Osteocyte (in vitro differentiated cells): ENCODE results near the gene B3GALT5. TPM values are rescaled to one million over a fixed set of nuclear protein-coding genes. Genes with fewer than 3 reads are reported as not detected.
A peak's percentile ranks its signal among the peaks of the same experiment; 100 is the strongest.

Experiments used
- DNase-seq: peaks from one replicate; pipeline ENCODE4 v3.0.0; 2021; ENCODE audit warnings: mixed read lengths; ENCODE audit not compliant: unreplicated experiment; ENCODE audit errors: extremely low spot score
- H3K27ac Mint-ChIP-seq: one replicate; pipeline ENCODE4 v1.8.0; 2021; ENCODE audit warnings: mild to moderate bottlenecking, mixed read lengths; ENCODE audit not compliant: unreplicated experiment
- H3K27me3 Mint-ChIP-seq: one replicate; pipeline ENCODE4 v1.8.0; 2021; ENCODE audit warnings: mixed read lengths; ENCODE audit not compliant: unreplicated experiment
- H3K36me3 Mint-ChIP-seq: one replicate; pipeline ENCODE4 v1.8.0; 2021; ENCODE audit warnings: mixed read lengths; ENCODE audit not compliant: unreplicated experiment
- H3K4me1 Mint-ChIP-seq: one replicate; pipeline ENCODE4 v1.8.0; 2021; ENCODE audit warnings: mixed read lengths; ENCODE audit not compliant: unreplicated experiment
- H3K4me3 Mint-ChIP-seq: one replicate; pipeline ENCODE4 v1.8.0; 2021; ENCODE audit warnings: mild to moderate bottlenecking, moderate library complexity, mixed read lengths; ENCODE audit not compliant: unreplicated experiment
- H3K9me3 Mint-ChIP-seq: one replicate; pipeline ENCODE4 v1.8.0; 2021; ENCODE audit warnings: mixed read lengths; ENCODE audit not compliant: unreplicated experiment
- CTCF ChIP-seq: fragments of 200-600 bp; sonication (generic); IDR thresholded peaks from 2 replicates; pipeline ENCODE4 v1.5.0; 2021; ENCODE audit warnings: antibody characterized with exemption, mild to moderate bottlenecking, moderate library complexity
- total RNA-seq: library from RNA; stranded (reverse); gene quantifications from 2 replicates; pipeline ENCODE4 v1.2.1, GENCODE V29; 2021

Gene B3GALT5
- total RNA-seq, 1 donor from 2014 or later, result not detected

DNA sequence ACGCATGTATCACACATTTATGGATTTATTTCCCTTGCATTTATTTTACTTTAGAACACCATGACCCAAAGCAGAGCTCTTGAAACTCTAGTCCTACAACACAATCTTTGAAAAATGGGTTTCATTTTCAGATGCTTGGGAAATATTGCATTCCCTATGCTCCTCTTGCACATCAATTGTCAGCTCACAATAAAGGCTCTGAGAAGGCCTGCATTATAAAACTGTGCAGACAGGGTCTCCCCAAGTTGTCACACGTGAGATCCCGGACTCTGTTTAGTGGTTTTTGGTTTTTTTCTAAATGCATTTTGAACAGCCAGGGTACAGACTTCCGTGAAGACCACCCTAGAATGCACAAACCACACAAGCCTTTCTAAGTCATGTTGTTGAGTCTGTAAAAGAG is 9.9 kb upstream of the B3GALT5 start:
- no peak for TF ChIP-seq CTCF
- Mint-ChIP-seq H3K27ac (no peak overlapping the region), H3K36me3 (no peaks in the 10 kb centered on the region), H3K4me3 (no peak overlapping the region), H3K4me1 (no peaks in the 10 kb centered on the region), H3K27me3 (peaks cover 5% of the 10 kb centered on the region), H3K9me3 (no peaks in the 10 kb centered on the region)
- DNase-seq, result no peak

- TF ChIP-seq CTCF, result no peak
- Mint-ChIP-seq H3K4me3 (no peak overlapping the region), H3K9me3 (no peaks in the 10 kb centered on the region), H3K27ac (no peak overlapping the region), H3K27me3 (peaks cover 5% of the 10 kb centered on the region), H3K36me3 (no peaks in the 10 kb centered on the region), H3K4me1 (no peaks in the 10 kb centered on the region)
- no peak for DNase-seq
Observed at GRCh38 chr21:39604951-39605350, 7.8 kb upstream of the B3GALT5 start.

DNA sequence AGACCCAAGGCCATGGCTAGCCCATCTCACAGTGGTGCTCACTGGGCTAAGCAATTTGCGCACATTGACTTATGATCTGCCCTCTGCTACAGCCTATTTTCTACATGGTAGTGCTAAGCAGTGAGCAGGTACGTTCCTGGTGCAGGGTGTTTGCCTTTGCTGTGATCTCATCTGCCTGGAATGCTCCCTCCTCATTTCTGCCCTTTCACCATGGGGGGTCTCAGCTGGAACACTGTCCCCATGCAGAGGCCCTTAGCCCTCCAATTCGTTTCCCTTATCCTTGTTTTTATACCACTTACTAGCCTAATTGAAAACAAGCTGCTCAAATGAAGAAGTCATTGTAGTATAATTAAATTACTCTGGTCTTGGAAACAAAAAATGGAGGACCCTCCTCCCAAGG is 2.0 kb upstream of the B3GALT5 start:
- no peaks in the 10 kb centered on the region for H3K36me3 Mint-ChIP-seq
- no peaks in the 10 kb centered on the region for H3K9me3 Mint-ChIP-seq
- H3K4me1 Mint-ChIP-seq, result peaks cover 8% of the 10 kb centered on the region
- H3K4me3 Mint-ChIP-seq, result no peak overlapping the region
- TF ChIP-seq CTCF, result no peak
- H3K27me3 Mint-ChIP-seq, result peaks cover 40% of the 10 kb centered on the region
- DNase-seq, result no peak
- no peak overlapping the region for H3K27ac Mint-ChIP-seq

DNA sequence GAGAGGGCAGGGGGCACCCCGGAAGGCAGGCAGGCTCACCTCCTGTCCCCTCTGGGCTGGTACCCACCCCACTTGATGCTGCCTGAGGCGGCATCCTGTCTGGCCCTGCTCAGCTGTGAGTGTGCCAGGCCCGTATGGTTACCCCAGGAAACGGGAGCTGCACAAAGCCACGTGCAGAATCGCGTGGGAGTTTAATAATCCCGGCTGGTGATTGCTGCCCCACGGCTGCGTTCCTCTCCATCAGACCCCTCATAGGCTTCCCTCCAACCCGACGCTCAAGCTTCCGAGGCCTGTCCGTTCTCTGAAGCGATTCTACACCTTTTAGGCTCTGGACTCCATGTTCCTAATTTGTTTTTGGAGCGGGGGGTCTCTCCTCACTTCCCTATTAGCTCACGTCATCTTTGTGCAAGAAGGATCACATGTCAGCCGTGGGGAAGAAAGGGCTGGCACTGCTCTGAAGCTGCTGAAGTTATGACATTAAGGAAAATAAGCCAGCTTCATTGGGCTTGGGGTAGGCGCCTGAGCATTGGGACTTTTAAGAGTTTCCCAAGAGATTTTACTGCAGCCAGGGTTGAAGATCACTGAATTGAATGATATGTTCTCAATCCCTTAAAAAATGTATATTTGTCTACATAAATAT is 1.1 kb upstream of the B3GALT5 start:
- H3K27me3 Mint-ChIP-seq, result peaks cover 42% of the 10 kb centered on the region
- TF ChIP-seq CTCF, result no peak
- DNase-seq, result no peak
- H3K4me1 Mint-ChIP-seq, result peaks cover 8% of the 10 kb centered on the region
- no peak overlapping the region for H3K4me3 Mint-ChIP-seq
- H3K27ac Mint-ChIP-seq, result no peak overlapping the region
- H3K9me3 Mint-ChIP-seq, result no peaks in the 10 kb centered on the region
- H3K36me3 Mint-ChIP-seq, result no peaks in the 10 kb centered on the region

DNA sequence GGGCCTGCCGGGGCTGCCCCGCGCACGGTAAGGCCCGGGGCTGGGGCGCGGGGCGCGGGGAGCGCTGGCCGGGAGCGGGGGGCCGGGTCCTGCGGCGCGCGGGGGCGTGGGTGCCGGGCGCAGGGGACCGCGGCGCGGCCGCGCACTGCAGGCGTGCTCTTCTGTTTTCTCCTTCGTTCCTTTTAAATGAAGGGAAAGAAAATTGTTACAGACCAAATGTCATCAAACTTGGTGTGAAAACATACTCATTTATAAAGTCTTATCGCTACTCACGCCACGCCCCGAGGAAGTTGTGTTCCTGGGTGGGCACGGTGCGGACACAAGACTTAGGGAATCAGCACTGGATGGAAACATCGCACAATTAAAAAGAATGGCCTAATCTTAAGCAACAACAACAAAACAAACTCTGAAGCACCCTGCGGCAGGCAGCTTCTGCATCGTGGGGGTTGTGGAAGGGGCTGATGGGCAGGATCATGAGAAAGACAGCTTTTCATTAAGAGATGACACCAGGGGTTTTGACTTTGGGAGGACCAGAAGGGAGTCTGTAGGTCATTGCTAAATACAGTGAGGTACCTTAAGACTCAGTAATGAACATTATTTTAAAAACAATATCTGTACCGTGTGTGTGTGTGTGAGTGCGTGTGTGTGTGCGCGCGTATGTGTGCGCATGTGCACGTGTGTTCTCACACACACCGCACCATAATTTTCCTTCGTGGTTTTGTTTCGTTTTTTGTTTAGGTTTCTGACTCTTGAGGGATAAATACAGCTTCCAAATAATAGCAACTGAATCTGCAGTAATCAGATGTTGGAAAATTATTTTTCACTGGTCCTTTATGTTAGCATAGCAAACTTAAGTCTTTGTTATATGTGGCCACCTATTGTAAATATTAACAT is 548 bp downstream of the B3GALT5 start:
- H3K9me3 Mint-ChIP-seq, result no peaks in the 10 kb centered on the region
- peak overlapping the region; percentile 63 for H3K4me3 Mint-ChIP-seq
- peaks cover 8% of the 10 kb centered on the region for H3K4me1 Mint-ChIP-seq
- no peaks in the 10 kb centered on the region for H3K36me3 Mint-ChIP-seq
- no peak for DNase-seq
- no peak overlapping the region for H3K27ac Mint-ChIP-seq
- no peak for TF ChIP-seq CTCF
- H3K27me3 Mint-ChIP-seq, result peaks cover 54% of the 10 kb centered on the region
